ENCODE data around the gene CSH1.
"Not testable (repeated sequence)": the region's sequence is repeated elsewhere in the genome, so short reads cannot be mapped to it uniquely, and the experiment has no call there.

The CSH1 gene

GRCh38 chr17:63896524-63897354 lies at the start of gene CSH1:
Gene CSH1 (minus strand): TSS chr17:63896574. CDS start chr17:63896511, 63 bp downstream.
- DNase-seq = not testable (repeated sequence)

GRCh38 chr17:63945784-63946439 lies 49.5 kb upstream of the CSH1 start:
- DNase-seq = no peak

DNA sequence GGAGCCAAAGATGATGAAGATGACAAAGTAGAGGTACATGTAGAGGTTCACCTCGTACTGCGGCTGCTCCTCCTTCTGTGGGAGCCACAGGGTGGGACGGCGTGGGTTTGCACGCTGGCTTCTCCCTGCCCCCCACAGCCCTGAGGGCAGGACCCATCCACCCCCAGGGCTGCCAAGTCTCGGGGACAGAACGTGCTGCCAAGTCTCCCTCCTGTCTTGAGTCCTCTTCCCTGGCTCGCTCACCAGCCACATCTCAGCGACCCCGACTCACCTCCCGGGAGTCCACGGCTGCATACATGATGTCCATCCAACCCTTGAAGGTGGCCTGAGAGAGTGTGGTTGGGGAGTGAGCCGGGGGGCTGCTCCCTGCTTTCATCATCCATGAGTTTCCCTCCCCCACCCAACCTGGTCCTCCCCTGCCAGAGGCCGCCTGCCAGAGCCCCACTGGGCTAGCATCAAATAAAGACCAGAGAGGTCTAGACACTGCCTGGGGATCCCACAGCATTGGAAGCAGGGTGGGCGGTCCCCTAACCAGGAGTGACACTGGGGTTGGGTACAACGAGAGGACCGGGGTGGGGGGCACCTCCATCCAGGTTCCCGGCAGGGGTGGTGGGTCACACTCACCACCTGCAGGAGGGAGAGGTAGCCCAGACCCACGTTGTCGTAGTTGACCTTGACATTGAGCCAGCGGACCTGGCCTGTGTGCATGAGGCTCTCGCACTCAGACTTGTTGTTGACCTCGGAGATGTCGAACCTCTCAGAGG lies 48.5 kb upstream of the CSH1 start:
- no peak for DNase-seq

- DNase-seq = no peak
Observed at GRCh38 chr17:63943745-63944144, 47.4 kb upstream of the CSH1 start.

- no peak for DNase-seq
Observed at GRCh38 chr17:63942309-63942985, 46.1 kb upstream of the CSH1 start.

DNA sequence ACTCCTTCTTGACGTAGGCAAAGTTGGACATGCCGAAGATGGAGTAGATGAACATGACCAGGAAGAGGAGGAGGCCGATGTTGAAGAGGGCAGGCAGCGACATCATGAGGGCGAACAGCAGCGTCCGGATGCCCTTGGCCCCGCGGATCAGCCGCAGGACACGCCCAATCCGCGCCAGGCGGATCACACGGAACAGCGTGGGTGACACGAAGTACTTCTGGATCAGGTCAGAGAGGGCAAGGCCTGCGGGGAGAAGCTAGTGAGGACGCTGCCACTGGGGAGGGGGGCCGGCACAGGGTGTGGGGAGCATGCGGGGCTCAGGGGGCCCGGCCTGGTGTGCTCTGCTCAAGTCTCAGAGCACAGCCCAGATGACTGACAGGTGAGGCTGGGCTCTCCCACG lies 45.4 kb upstream of the CSH1 start:
- no peak for DNase-seq

GRCh38 chr17:63941162-63941561 lies 44.8 kb upstream of the CSH1 start:
- no peak for DNase-seq

DNA sequence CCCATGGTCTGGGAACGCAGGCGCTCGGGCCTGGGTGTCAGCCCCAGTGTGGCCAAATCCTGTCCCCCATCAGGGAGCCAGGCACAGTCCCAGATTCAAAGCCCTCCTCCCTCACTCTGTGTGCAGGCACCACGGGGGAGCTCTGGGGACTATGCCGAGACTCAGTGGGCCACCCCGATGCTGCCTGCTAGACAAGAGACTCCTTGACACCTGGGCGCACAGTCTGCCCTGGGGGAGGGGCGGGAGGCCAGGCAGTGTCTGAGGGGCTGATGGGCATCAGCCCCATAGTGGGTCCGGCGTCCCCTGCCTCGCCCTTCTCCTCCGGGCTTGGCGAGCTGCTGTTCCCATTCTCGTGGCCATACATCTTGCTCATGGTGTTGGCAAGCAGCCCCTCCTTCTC lies 44.2 kb upstream of the CSH1 start:
- no peak for DNase-seq

DNA sequence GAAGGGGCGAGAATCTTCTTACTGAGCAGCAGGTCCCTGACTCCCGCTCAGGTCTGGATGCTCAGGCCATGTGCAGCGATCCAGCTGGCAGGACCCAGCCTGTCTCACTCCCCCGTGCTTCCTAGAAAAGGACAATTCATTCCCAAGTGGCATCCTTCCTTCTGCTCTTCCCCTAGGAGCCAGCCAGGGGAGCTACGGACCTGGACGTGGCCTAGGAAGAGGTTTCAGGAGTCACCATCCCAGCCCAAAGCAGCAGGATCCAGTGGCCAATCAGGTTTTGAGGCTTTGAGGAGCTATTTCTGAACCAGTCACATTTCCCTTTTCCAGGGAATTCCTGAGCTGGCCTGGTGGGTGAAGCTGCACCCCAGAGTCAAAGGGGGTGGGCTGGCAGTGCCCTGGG lies 43.5 kb upstream of the CSH1 start:
- DNase-seq = no peak

DNA sequence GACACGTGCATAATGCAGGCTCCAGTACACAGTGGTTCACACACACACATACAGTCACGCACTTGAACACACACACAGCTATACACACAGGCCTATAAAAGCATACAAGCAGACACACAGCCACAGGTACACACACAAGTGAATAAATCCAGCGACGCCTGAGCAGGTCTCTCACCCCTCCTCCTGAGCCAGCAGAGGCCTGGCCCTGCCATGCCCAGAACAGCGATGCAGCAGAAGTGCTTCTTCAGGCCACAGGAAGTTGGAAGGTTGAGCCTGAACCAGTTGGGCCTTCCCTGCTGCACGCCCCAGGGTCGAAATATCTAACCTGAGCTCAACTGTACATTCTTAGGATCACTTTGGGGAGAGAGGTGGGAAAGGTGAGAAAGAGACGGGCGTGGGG lies 43.0 kb upstream of the CSH1 start:
- no peak for DNase-seq

GRCh38 chr17:63937920-63938319 lies 41.5 kb upstream of the CSH1 start:
- DNase-seq = no peak

DNA sequence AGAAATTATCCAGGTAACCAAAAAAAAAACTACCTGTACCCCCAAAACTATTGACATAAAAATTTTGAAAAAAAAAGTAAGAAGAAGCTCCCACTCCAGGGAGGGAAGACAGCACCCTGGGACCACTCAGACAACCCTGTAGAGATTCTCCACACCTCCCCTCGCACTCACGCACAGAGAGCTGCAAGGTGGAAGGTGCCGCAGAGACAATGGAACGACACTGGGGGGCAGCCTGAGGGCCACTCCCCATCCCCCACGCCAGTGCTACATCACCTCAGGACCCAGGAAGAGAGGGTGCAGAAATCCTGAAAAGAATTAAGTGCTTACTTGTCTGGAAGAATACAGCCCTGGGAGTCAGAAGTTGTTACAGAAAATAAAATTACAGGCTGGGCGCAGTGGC lies 40.9 kb upstream of the CSH1 start:
- DNase-seq = no peak

GRCh38 chr17:63934183-63935112 lies 38.1 kb upstream of the CSH1 start:
- DNase-seq = no peak

DNA sequence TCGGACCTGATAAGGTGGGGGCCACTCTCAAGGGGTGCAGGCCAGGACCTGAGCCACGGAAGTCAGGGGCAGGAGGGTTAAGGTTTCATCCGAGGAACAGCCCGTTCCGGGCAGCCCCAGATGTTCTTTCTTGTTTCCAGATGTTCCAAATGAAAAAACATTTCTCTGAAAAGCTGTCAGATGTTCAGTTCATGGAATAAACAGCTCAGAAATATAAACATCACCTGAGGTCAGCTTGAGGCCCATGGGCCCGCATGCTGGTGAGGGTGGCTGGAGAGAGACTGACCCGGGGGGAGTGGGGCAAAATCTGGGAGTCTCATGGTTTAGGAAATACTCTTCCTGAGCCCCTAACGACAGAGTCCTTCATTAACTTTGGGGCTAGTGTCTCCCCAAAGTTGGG lies 37.2 kb upstream of the CSH1 start:
- DNase-seq = no peak

GRCh38 chr17:63932721-63933120 lies 36.3 kb upstream of the CSH1 start:
- DNase-seq = no peak

GRCh38 chr17:63931981-63932561 lies 35.7 kb upstream of the CSH1 start, which contains the start of gene CD79B:
Gene CD79B (minus strand): TSS chr17:63932331. CDS start chr17:63932261, 70 bp downstream.
- no peak for DNase-seq

DNA sequence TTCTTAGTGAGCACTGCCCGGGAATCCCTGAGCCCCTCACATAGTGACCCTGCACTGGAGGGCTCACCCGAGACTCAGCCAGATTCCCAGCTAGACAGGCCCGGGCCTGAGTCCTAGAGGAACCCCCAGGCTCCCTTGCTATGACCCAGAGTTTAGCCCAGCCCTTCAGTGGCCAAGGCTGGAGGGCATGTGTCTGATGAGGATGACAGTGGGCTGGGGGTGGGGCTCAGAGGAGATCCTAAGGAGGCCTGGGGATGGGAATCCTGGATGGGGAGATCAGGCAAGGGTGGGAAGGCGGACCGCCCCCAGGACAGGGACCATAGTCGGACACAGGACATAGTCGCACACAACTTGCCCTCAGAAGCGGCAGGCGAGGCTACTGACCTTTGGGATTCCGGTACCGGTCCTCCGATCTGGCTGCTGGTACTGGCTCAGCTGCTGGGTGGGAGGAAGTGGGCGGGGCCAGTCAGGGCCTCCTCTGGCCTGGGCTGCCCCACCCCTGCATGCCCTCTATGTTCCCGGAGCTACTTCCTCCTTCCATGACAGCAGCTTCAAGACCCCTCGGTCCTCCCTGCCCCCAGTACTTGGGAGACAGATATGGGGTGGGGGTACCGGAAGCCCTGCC lies 34.7 kb upstream of the CSH1 start:
- DNase-seq = no peak

DNA sequence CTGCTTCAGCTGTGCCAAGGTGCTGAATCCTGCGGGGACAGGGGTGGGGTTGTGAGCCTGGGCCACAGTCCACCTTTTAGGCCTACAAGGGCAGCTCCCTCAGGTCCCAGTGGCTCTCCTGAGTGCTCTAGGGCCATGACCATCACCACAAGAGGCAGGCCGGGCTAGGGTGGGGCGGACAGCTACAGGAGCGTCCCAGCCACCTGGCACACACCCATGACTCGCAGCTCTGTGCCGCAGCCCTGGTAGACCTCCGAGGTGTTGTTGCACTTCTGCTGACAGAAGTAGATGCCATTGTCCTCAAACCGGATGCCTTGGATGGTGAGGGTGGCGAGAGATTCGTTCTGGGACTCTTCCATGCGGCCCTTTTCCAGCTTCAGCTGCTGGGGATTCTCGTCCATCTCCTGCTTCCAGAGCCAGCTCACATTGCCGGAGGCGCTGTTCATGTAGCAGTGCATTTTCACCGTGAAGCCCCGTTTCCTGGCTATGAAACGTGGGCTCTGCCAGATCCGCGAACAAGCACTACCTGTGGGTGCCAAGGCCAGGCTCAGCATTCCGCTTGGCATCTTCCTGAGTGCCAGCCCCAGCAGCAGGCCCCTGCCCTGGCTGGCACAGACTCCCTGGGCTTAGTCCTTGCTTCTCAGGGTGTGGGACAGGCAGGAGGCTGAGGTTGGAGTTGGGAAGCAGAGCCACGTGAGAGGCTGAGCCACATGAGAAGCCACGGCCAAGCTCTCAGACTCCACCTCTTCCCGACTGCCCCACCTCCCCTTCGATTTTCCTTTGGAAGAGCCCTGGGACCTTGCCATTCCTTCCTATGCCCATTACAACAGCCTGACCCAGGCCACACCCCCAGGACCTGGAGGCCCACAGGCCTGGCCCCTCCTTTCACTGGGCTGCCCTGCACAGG lies 33.7 kb upstream of the CSH1 start:
- no peak for DNase-seq

- no peak for DNase-seq
Observed at GRCh38 chr17:63928966-63929695, 32.8 kb upstream of the CSH1 start.
